H9 (cell line): Measurements from ENCODE around the gene DISP3. TPM values are rescaled to one million over a fixed set of nuclear protein-coding genes. Genes with fewer than 3 reads are reported as not detected.

ENCODE experiments used
- DNase-seq: peaks from one replicate; pipeline ENCODE4 v3.0.0-alpha.2; 2017
- H2AFZ ChIP-seq: one replicate; pipeline ENCODE4 v1.6.1; 2013; ENCODE audit warnings: mild to moderate bottlenecking, low read length, control low read depth, moderate library complexity
- H2AK5ac ChIP-seq: 2 replicates; pipeline ENCODE4 v1.6.1; 2013; ENCODE audit warnings: low read length, control low read depth, mixed read lengths; ENCODE audit not compliant: insufficient read length
- H2BK120ac ChIP-seq: one replicate; pipeline ENCODE4 v1.6.1; 2013; ENCODE audit warnings: low read depth, mild to moderate bottlenecking, low read length, control low read depth, inconsistent platforms; ENCODE audit not compliant: poor library complexity, severe bottlenecking
- H2BK12ac ChIP-seq: 2 replicates; pipeline ENCODE4 v1.6.1; 2013; ENCODE audit warnings: low read length, control low read depth, mixed read lengths, low read depth; ENCODE audit not compliant: insufficient read length
- H2BK15ac ChIP-seq: 2 replicates; pipeline ENCODE4 v1.6.1; 2013; ENCODE audit warnings: low read depth, low read length, control low read depth
- H2BK20ac ChIP-seq: one replicate; pipeline ENCODE4 v1.6.1; 2013; ENCODE audit warnings: low read depth, mild to moderate bottlenecking, low read length, control low read depth, inconsistent platforms; ENCODE audit not compliant: poor library complexity, severe bottlenecking
- H2BK5ac ChIP-seq: 2 replicates; pipeline ENCODE4 v1.6.1; 2013; ENCODE audit warnings: low read length, control low read depth, mixed read lengths; ENCODE audit not compliant: insufficient read length
- H3K14ac ChIP-seq: 2 replicates; pipeline ENCODE4 v1.6.1; 2013; ENCODE audit warnings: low read length, control low read depth; ENCODE audit not compliant: insufficient read depth
- H3K18ac ChIP-seq: 2 replicates; pipeline ENCODE4 v1.6.1; 2013; ENCODE audit warnings: low read depth, mild to moderate bottlenecking, mixed read lengths, low read length, control low read depth; ENCODE audit not compliant: insufficient read length
- H3K23ac ChIP-seq: 2 replicates; pipeline ENCODE4 v1.6.1; 2013; ENCODE audit warnings: low read length, control low read depth, mixed read lengths, low read depth; ENCODE audit not compliant: insufficient read length
- H3K23me2 ChIP-seq: 2 replicates; pipeline ENCODE4 v1.6.1; 2013; ENCODE audit warnings: low read depth, mild to moderate bottlenecking, mixed read lengths, low read length, control low read depth; ENCODE audit not compliant: insufficient read length, poor library complexity, severe bottlenecking
- H3K27ac ChIP-seq: 2 replicates; pipeline ENCODE4 v1.5.1; 2013; ENCODE audit warnings: low read length, control low read depth, mixed read lengths, low read depth; ENCODE audit not compliant: insufficient read length
- H3K27me3 ChIP-seq: 2 replicates; pipeline ENCODE4 v1.6.1; 2013; ENCODE audit warnings: low read length, control low read depth, inconsistent platforms; ENCODE audit not compliant: insufficient read depth
- H3K4ac ChIP-seq: 2 replicates; pipeline ENCODE4 v1.6.1; 2013; ENCODE audit warnings: low read depth, mild to moderate bottlenecking, control low read depth, inconsistent platforms, low read length, moderate library complexity
- H3K4me1 ChIP-seq: 2 replicates; pipeline ENCODE4 v1.6.1; 2013; ENCODE audit warnings: low read length, control low read depth, inconsistent platforms; ENCODE audit not compliant: insufficient read depth
- H3K4me2 ChIP-seq: 2 replicates; pipeline ENCODE4 v1.6.1; 2013; ENCODE audit warnings: low read length, control low read depth, mixed read lengths; ENCODE audit not compliant: insufficient read length, insufficient read depth
- H3K56ac ChIP-seq: 2 replicates; pipeline ENCODE4 v1.6.1; 2013; ENCODE audit warnings: low read depth, mild to moderate bottlenecking, mixed read lengths, low read length, control low read depth; ENCODE audit not compliant: insufficient read length
- H3K79me1 ChIP-seq: 2 replicates; pipeline ENCODE4 v1.6.1; 2013; ENCODE audit warnings: low read depth, mild to moderate bottlenecking, moderate library complexity, low read length, control low read depth, inconsistent platforms; ENCODE audit not compliant: insufficient read depth, poor library complexity, severe bottlenecking
- H3K79me2 ChIP-seq: 2 replicates; pipeline ENCODE4 v1.6.1; 2013; ENCODE audit warnings: low read length, control low read depth, inconsistent platforms; ENCODE audit not compliant: insufficient read depth
- H3K9ac ChIP-seq: 2 replicates; pipeline ENCODE4 v1.6.1; 2013; ENCODE audit warnings: low read length, control low read depth, mixed read lengths; ENCODE audit not compliant: insufficient read length; ENCODE audit errors: extremely low read depth
- H3K9me3 ChIP-seq: one replicate; pipeline ENCODE4 v1.6.1; 2013; ENCODE audit warnings: low read depth, low read length, inconsistent platforms; ENCODE audit not compliant: control insufficient read depth
- H3T11ph ChIP-seq: one replicate; pipeline ENCODE4 v1.6.1; 2013; ENCODE audit warnings: mild to moderate bottlenecking, low read length, control low read depth, inconsistent platforms
- H4K20me1 ChIP-seq: one replicate; pipeline ENCODE4 v1.6.1; 2013; ENCODE audit not compliant: control insufficient read depth, insufficient read length, insufficient read depth
- H4K5ac ChIP-seq: 2 replicates; pipeline ENCODE4 v1.6.1; 2013; ENCODE audit warnings: low read depth, mild to moderate bottlenecking, mixed read lengths, low read length, control low read depth; ENCODE audit not compliant: insufficient read length
- H4K8ac ChIP-seq: replicated peaks from 2 replicates; pipeline ENCODE4 v1.6.1; 2013; ENCODE audit warnings: low read length, control low read depth, mixed read lengths, low read depth; ENCODE audit not compliant: insufficient read length
- H4K91ac ChIP-seq: 2 replicates; pipeline ENCODE4 v1.6.1; 2013; ENCODE audit warnings: low read depth, mild to moderate bottlenecking, moderate library complexity, mixed read lengths, low read length, control low read depth; ENCODE audit not compliant: insufficient read length
- H3K27ac Mint-ChIP-seq, 3 experiments: 2 replicates in 2 of 3; 3 replicates in 1 of 3; pipeline ENCODE4 v1.8.0; 2020 to 2021; ENCODE audit warnings: mixed read lengths in 3 of 3, mild to moderate bottlenecking in 1 of 3, moderate library complexity in 1 of 3
- H3K27me3 Mint-ChIP-seq: 2 replicates; pipeline ENCODE4 v1.8.0; 2021; ENCODE audit warnings: low read depth, mild to moderate bottlenecking, moderate library complexity, mixed read lengths
- H3K36me3 Mint-ChIP-seq, 3 experiments: 2 replicates in 2 of 3; 3 replicates in 1 of 3; pipeline ENCODE4 v1.8.0; 2020 to 2021; ENCODE audit warnings: low read depth in 3 of 3, mixed read lengths in 3 of 3; ENCODE audit not compliant: insufficient read depth in 1 of 3
- H3K4me1 Mint-ChIP-seq, 2 experiments: 2 replicates each; pipeline ENCODE4 v1.8.0; 2020; ENCODE audit warnings: mixed read lengths in 2 of 2
- H3K4me3 Mint-ChIP-seq, 2 experiments: 2 replicates in 1 of 2; 3 replicates in 1 of 2; pipeline ENCODE4 v1.8.0; 2020 to 2021; ENCODE audit warnings: mild to moderate bottlenecking in 2 of 2, mixed read lengths in 2 of 2, moderate library complexity in 1 of 2
- H3K9me3 Mint-ChIP-seq, 2 experiments: 2 replicates in 1 of 2; 3 replicates in 1 of 2; pipeline ENCODE4 v1.8.0; 2020; ENCODE audit warnings: mild to moderate bottlenecking in 2 of 2, mixed read lengths in 2 of 2, moderate library complexity in 1 of 2
- CTCF ChIP-seq: fragments of 200-600 bp; sonication (generic); conservative IDR thresholded peaks from 3 replicates; pipeline ENCODE4 v1.8.0; 2021; ENCODE audit warnings: antibody characterized with exemption, mild to moderate bottlenecking
- WGBS: extraction: QIAGEN DNeasy Blood & Tissue Kit; methylation state at CpG from one replicate; pipeline ENCODE4 v1.1.7; 2013; ENCODE audit warnings: missing lambda C conversion rate, low lambda C conversion rate, mixed read lengths; ENCODE audit not compliant: insufficient read length; ENCODE audit errors: extremely low coverage; 5-methylcytosine and 5-hydroxymethylcytosine counted together
- total RNA-seq: library from RNA; stranded (reverse); gene quantifications from 2 replicates; pipeline ENCODE4 v1.2.1, GENCODE V29; 2021

The DISP3 gene
- total RNA-seq, 1 experiment from 2014 or later, result 3.5 TPM

GRCh38 chr1:11463177-11463576 lies 15.8 kb upstream of the DISP3 start:
- H3K56ac ChIP-seq, result no peak overlapping the region
- H3K4ac ChIP-seq, result no peak overlapping the region
- no peak overlapping the region for H2AK5ac ChIP-seq
- H3K23ac ChIP-seq, result no peak overlapping the region
- Mint-ChIP-seq H3K27ac (no peak overlapping the region), H3K4me1 (no peaks in the 10 kb centered on the region), H3K36me3 (no peaks in the 10 kb centered on the region), H3K9me3 (no peaks in the 10 kb centered on the region), H3K4me3 (no peak overlapping the region), H3K27me3 (peaks cover 23% of the 10 kb centered on the region)
- H2BK5ac ChIP-seq, result no peak overlapping the region
- H2BK20ac ChIP-seq, result no peak overlapping the region
- DNase-seq, result no peak
- no peak overlapping the region for H3K14ac ChIP-seq
- no peaks in the 10 kb centered on the region for H4K20me1 ChIP-seq
- no peaks in the 10 kb centered on the region for H3K79me2 ChIP-seq
- no peaks in the 10 kb centered on the region for H3K9me3 ChIP-seq
- no peaks in the 10 kb centered on the region for H3K27me3 ChIP-seq
- no peak overlapping the region for H2AFZ ChIP-seq
- no peak overlapping the region for H4K8ac ChIP-seq
- no peak overlapping the region for H2BK12ac ChIP-seq
- H4K91ac ChIP-seq, result no peak overlapping the region
- no peak overlapping the region for H3T11ph ChIP-seq
- TF ChIP-seq CTCF, result no peak
- H3K18ac ChIP-seq, result no peak overlapping the region
- H3K4me1 ChIP-seq, result no peaks in the 10 kb centered on the region
- WGBS, result no CpG with 5 or more reads among the region's 4 CpGs
- H2BK15ac ChIP-seq, result no peak overlapping the region
- no peak overlapping the region for H3K9ac ChIP-seq
- H4K5ac ChIP-seq, result no peak overlapping the region
- H3K27ac ChIP-seq, result no peak overlapping the region
- H3K23me2 ChIP-seq, result no peaks in the 10 kb centered on the region
- no peak overlapping the region for H2BK120ac ChIP-seq
- no peaks in the 10 kb centered on the region for H3K79me1 ChIP-seq
- H3K4me2 ChIP-seq, result no peak overlapping the region
